GM08714 (cell line): ENCODE data around the gene AKR1C8.
"Not testable (repeated sequence)": the region's sequence is repeated elsewhere in the genome, so short reads cannot be mapped to it uniquely, and the experiment has no call there.

Source experiments
- H3K4me3 ChIP-seq: fragments of 200-500 bp; sonication (Bioruptor generic); 2 replicates; pipeline ENCODE4 v1.5.1; 2014; ENCODE audit warnings: mild to moderate bottlenecking, low read length, inconsistent platforms
- ZNF274 ChIP-seq: IDR thresholded peaks from 2 replicates; pipeline ENCODE4 v1.6.1; 2012; ENCODE audit warnings: mild to moderate bottlenecking, low read depth, low read length

Gene AKR1C8

DNA sequence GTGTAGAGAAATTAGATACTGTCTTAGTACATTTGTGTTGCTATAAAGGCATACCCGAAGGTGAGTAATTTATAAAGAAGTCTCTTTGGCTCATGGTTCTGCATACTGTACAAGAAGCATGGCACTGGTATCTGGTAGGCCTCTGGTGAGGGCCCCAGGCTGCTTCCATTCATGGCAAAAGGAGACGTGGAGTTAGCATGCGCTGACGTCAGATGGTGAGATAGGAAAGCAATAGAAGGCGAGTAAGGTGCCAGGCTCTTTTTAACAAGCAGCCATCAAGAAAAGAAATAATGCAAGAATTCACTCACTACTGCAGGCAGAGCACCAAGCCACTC lies 38.1 kb downstream of the AKR1C8 start:
- no peak overlapping the region for H3K4me3 ChIP-seq
- TF ChIP-seq ZNF274: no peak

DNA sequence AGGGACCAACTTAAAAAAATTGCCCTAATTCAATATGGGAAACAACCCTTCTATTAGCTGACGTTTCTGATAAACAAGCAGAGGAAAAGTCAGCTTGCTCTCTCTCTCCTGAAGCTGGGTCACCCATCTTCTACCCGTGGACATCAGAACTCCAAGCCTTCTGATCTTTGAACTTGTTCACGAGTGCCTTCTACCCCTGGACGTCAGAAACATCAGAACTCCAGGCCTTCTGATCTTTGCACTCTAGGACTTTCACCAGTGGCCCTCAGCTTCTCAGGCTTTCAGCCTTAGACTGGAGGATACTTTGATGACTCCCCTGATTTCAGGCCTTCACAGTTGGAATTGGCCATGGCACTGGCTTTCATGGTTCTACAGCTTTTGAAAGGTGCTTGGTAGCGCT lies 41.8 kb downstream of the AKR1C8 start:
- no peak for TF ChIP-seq ZNF274
- H3K4me3 ChIP-seq: no peak overlapping the region

DNA sequence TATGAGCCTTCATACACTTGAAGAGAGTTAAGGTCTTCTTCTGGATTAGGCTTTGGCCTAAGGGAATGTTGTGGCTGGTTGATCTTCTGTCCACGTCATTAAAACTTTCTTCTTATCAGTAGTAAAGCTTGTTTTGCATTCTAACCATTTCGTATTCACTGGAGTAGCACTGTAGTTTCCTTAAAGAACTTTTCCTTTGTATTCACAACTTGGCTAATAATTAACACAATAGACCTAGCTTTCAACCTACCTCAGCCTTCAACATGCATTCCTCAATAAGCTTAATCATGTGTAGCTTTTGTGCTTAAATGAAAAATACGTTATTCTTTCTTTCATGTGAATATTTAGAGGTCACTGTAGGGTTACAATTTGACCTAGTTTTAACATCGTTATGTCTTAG lies 42.8 kb downstream of the AKR1C8 start:
- no peak for TF ChIP-seq ZNF274
- H3K4me3 ChIP-seq: no peak overlapping the region

DNA sequence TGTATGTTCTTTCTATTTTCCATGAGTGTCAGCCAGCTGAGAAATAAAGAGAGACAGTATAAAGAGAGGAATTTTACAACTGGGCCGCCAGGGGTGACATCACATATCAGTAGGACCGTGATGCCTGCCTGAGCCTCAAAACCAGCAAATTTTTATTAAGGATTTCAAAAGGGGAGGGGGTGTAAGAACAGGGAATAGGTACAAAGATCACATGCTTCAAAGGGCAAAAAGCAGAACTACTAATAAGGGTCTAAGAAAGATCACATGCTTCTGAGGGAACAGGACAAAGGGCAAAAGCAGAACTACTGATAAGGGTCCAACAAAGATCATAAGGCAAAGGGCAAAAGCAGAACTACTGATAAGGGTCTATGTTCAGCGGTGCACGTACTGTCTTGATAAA lies 47.3 kb downstream of the AKR1C8 start:
- H3K4me3 ChIP-seq: not testable (repeated sequence)

DNA sequence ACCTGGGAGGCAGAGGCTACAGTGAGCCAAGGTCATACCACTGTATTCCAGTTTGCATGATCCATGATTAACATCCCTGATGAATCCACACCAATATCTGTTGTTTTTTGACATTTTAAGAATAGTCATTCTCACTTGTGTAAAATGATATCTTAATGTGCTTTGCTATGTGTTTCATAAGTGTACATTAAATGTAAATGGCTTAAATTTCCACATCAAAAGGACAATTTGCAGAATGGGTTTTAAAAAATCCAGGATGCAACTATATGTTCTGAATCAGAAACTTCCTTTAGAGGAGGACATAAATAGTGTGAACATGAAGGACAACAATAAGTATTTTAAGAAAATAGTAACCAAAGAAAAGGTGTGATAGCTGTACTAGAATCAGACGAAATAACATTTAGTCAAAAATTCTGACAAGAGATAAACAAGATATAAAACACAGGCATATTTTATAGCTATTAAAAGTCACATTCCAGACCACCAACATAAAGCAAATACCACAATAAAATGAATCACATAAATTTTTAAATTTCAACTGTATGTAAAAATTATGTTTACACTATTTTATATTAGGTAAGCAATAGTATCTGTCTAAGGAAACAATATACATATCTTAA lies 48.4 kb downstream of the AKR1C8 start:
- no peak for TF ChIP-seq ZNF274
- H3K4me3 ChIP-seq: no peak overlapping the region

DNA sequence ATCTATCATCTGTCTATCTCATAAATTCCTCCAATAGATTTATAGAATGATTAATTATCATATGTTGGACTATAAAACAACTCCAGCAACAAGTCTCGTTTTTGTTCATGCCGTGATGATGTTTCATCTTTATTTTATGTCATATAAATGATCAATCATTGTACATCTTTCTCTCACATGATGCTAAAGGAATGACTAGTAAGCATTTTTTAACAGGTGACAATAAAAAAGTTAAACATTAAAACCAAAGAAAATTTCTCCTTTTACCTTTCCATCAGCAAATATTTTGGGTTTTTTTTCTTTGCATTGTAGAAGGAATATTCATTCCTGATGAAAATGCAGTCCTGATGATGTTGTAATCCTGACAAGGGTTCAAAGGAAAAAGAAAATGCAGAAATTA lies 49.4 kb downstream of the AKR1C8 start:
- no peak for TF ChIP-seq ZNF274
- H3K4me3 ChIP-seq: no peak overlapping the region

DNA sequence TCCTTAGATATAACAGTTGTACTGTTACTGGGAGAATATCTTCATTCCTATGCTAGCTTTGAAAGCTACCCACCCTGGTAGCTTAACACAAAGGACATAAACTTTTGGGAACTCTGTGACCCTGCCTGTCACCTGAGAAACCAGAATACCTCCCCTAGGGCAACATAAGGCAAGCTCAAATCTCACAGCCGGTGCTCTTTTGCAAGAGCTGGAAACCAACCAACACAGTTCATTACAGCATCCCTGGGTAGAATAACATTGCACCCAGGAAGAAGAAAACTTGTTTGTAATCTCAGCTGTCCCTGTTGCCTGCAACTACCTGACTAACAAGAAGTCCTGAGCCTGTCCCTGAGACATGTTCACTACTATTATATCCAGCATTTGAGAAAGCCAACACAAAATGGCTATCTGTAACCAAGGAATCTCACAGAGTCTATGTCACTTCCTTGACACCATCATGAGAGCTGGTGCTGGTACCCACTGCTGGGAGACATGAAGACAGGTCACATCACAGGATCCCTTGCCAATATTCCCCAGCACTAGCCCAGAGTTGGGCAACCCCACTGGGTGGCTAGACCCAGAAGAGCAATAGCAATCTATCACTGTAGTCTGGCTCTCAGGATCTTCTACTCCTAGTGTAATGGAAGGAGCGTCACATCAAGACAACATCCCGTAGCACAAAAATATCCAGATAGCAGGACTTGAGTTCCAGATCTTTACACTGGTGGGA lies 59.5 kb downstream of the AKR1C8 start:
- TF ChIP-seq ZNF274: no peak
- no peak overlapping the region for H3K4me3 ChIP-seq

DNA sequence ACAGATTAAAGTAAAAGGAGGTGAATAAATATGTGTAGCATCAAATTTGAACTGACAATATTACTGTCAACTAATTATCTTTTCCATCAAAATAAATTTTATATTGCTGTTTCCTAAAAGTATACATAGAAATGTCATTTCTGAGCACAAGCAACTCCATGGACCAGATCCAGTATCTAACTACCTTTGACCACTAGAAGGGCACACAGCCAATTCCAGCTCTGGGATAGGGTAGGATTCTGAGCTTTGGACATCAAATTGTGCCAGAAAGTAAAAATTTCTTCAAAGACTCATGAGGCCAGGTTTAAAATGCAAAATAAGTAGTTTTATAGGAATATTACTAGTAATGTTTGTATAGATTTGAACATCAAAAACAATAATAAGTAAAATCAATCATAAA lies 61.1 kb downstream of the AKR1C8 start:
- no peak overlapping the region for H3K4me3 ChIP-seq
- no peak for TF ChIP-seq ZNF274

DNA sequence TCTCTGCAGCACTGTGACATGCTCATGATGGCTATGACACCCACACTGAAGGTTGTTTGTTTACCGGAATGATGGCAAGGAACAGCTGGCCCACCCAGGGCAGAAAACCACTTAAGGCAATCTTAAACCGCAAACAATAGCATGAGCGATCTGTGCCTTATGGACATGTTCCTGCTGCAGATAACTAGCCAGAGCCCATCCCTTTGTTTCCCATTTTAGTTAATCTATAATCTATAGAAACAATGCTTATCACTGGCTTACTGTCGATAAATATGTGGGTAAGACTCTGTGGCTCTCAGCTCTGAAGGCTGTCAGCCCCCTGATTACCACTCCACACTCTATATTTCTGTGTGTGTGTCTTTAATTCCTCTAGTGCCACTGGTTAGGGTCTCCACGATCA lies 65.0 kb downstream of the AKR1C8 start:
- not testable (repeated sequence) for H3K4me3 ChIP-seq

DNA sequence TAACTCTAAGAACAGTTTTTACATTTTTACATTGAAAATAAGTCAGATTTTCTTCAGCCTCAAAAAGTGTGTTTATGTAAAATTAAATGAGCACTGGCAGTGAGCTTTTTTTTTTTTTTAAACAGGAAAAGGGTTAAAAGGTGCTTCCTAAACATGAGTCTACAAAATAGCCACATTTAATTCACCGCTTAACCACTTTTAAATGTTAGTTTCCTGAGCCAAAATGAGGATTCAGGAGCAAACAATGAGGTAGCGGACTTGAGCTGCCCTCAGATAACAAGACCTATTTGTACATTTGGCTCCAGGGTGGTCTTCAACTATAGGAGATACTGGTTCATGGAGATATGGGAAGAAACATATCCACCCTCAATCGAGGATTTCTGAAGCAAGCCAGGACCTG lies 67.9 kb downstream of the AKR1C8 start:
- no peak for TF ChIP-seq ZNF274
- H3K4me3 ChIP-seq: no peak overlapping the region

DNA sequence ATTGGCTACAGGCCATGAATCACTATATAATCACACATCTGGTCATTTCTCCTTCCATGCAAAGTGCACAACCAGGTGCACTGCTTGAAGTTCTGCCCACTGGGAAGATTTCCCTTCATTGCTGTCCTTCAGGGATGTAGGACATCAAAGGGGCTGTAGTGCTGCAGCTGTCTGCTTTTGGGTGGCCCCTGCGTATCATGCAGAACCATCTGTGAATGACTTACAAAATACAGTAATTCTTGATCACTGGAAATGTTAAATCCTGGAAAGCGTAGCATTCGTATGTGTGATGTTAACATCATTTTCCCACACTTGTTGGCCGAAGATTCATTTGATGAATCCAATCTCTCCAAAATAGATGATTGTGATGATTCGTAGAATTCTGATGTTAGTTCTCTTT lies 68.3 kb downstream of the AKR1C8 start:
- no peak for TF ChIP-seq ZNF274

DNA sequence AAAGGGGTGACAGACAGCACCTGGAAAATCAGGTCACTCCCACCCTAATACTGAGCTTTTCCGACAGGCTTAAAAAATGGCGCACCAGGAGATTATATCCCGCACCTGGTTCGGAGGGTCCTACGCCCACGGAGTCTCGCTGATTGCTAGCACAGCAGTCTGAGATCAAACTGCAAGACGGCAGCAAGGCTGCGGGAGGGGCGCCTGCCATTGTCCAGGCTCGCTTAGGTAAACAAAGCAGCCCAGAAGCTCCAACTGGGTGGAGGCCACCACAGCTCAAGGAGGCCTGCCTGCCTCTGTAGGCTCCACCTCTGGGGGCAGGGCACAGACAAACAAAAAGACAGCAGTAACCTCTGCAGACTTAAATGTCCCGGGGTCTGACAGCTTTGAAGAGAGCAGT lies 75.1 kb downstream of the AKR1C8 start:
- not testable (repeated sequence) for H3K4me3 ChIP-seq

More for the DNA sequence above, 68.3 kb downstream of the AKR1C8 start:
- H3K4me3 ChIP-seq: no peak overlapping the region

DNA sequence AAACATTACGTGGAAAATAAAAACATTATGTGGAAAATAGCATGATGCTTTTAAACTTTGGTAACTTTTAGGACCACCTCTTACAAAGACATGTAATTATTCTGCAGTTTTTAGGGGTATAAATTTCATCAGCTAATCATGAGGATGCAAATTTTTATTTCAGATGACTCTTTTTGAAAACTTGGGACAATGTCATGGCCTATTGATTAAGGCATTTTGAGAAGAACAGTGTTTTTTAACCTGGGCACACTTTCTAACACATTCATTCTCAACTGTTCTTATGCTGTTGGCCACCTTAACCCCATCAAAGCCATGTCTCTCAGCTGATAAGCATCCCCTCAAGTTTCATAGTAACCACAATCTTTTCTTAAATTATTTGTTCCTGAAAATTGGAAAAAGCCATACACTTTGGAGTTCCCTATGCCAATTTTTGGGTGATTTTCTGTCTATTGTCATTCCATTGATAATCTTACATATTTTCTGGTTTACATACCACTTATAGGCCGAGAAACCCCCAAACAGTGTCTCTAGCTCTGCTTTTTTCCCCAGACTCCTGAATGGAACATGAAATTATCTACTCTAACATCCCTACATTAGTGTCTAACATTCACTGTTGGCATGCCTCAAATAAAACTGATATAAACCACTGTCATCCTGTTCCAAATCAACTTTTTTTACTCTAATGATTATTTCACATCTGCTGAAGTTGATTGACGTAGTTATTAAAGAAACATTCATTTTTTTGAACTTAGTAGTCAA lies 76.1 kb downstream of the AKR1C8 start:
- no peak overlapping the region for H3K4me3 ChIP-seq

DNA sequence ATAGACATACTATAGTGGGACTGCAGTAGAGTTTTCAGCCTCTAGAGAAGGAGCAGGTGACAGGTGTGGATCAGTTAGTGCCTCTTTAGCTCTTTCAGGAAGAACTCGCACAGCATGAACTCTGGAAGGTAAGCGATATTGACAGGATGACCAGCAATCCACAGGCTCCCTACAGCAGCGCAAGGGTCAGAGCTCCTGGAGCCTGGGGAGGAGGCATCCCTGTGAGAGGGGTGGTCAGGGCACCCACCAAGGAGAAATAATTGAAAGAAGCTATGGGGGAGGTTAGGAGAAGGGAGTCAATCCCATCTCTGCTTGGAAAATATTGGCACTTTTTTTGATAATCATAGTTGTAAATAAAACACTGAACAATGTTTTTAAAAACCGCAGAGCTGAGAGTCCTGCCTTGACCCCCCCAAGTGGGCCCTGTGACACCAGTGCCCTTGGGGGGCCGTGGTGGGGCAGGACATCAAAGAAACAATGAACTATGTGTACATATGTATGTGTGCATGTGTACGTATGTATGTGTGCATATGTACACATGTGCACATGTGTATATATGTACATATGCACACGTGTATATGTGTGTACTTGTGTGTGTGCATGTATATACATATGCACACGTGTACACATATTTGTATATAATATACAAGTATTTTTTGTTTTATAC lies 77.0 kb downstream of the AKR1C8 start:
- H3K4me3 ChIP-seq: no peak overlapping the region
- TF ChIP-seq ZNF274: no peak

More for the DNA sequence above, 76.1 kb downstream of the AKR1C8 start:
- no peak for TF ChIP-seq ZNF274

DNA sequence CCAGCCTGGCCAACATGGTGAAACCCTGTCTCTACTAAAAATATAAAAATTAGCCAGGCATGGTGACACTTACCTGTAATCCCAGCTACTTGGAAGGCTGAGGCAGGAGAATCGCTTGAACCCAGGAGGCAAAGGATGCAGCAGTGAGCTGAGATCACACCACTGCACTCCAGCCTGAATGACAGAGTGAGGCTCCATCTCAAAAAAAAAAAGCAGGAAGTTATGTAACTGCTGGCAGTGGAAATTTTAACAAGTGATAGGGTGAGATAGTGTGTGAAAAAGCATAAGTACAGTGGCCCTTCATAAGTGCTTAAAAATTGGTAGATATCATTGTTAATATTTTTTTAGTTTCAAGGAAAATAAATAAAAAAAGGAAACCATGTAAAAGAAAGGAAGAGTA lies 78.4 kb downstream of the AKR1C8 start:
- H3K4me3 ChIP-seq: no peak overlapping the region
- TF ChIP-seq ZNF274: no peak
